GM18526 (cell line): ENCODE measurements around the gene LGALS7.
A peak's percentile ranks its signal among the peaks of the same experiment; 100 is the strongest.

ENCODE experiments used
- POLR2A ChIP-seq: IDR thresholded peaks from 3 replicates; pipeline ENCODE4 v1.6.1; 2011; ENCODE audit not compliant: insufficient read length; ENCODE audit errors: extremely low read depth

The LGALS7 gene

DNA sequence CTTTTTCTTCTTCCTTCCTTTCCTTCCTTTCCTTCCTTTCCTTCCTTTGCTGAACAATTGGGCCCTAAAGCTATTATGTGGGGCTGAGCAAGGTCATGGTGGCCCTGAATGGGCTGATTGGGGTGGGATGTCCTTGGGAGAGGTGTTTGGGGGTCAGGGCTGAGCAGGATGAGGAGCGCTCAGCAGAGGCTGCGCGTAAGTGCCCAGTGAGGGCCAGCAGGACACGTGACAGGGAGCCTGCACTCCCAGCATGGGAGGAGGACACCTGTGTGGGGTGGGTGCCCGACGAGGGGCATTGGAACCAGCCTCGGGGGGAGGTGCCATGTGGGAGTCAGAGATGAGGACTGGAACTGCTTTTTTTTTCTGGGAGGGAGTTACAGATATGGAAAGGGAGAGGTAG is 5.4 kb upstream of the LGALS7 start:
- TF ChIP-seq POLR2A: no peak

DNA sequence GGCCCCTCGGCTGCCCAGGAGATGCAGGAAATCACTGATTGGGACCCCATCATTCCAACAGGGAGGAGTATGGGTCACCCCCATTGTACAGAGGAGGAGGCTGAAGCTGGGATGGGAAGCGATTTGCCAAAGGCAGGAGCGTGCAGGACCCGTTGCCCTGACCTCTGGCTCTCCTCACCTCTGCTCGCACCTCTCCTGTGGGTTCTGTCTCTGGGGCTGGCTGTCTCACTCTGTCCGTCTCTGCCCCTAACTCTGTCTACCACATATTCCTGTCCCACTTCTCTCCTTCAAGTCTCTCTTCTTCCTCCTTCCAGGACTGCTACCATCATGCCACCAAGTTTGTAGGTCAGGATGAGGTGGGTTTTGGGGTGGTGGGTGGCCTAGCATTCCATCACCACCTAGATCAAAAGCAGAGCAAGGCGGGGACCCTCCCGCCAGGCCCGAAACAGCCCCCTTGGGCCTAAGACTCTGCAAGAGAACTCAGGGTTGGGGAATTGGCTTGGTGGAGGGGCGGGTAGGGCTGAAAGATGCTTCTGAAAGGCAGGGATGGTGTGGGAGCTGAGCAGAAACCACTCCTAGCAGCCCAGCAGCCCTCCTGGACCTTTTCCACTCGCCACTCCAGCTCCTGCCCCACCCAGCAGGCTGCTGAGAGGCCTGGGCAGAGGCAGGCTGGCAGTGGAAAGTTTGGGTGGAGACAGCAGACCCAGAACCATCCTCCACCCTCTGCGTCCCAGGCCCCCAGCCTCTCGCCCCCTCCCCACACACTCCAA is 1.0 kb upstream of the LGALS7 start:
- no peak for TF ChIP-seq POLR2A

DNA sequence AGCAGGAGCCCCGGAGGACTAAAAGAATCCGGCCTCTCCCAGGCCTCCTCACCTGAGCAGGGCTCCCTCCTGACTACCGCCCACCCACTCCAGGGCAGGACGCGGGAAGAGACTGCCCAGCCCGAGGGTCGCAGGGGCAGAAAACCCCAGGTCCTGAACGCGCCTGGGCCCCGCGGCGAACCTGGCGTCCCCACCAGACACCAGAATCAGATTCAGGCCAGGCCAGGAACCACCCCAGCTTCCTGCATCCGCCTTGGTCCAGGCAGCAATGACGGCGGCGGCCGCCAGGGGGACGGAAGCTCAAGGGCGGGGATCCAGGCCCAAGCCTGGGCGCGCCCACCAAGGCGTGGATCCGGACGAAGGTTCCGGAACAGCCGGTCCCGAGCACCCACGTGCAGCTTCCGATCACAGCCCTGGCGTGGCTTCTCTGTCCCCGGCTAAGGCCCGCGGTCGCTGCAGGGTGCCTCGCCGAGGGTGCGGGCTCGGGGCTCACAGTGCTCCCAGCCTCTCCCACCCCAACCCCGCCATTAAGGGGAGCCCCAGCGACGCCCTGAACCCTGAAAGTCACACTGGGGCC is 3.6 kb downstream of the LGALS7 start:
- TF ChIP-seq POLR2A: peak; percentile 52

GRCh38 chr19:38766276-38767047 is 6.9 kb downstream of the LGALS7 start:
- no peak for TF ChIP-seq POLR2A

GRCh38 chr19:38765214-38765613 is 8.1 kb downstream of the LGALS7 start:
- no peak for TF ChIP-seq POLR2A

- no peak for TF ChIP-seq POLR2A
These were observed 9.5 kb downstream of the LGALS7 start for GRCh38 chr19:38763795-38764220.

DNA sequence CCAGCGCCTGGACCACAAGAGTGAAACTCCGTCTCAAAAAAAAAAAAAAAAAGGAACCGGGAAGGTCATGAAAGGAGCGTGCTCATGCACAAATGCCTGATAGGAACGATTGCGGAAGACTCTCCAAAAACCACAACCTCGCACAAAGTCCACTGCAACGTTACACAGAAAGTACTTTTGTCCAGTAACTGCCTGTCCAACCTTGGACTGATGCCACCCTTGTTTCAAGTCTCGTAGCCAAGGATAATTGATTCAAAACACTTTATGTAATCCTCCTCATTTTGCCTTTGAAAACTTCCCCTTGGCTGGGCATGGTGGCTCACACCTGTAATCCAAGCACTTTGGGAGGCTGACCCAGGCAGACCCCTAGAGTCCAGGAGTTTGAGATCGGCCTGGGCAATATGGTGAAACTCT is 13.7 kb downstream of the LGALS7 start:
- TF ChIP-seq POLR2A: no peak

GRCh38 chr19:38745316-38745715 is 28.0 kb downstream of the LGALS7 start:
- no peak for TF ChIP-seq POLR2A

DNA sequence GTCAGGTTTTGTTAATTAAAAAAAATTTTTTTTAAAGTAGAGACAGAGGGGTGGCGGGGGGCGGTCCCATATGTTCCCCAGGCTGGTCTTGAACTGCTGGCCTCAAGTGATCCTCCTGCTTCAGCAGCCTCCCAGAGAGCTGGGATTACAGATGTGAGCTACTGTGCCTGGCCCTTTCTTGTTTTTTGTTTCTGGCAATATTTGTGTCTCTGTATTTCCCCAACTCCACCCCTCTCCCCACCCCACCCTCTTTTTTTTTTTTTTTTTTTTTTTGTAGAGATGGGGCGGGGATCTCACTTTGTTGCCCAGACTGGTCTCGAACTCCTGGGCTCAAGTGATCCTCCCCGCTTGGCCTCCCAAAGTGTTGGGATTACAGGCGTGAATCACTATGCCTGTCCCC is 28.4 kb downstream of the LGALS7 start:
- no peak for TF ChIP-seq POLR2A

DNA sequence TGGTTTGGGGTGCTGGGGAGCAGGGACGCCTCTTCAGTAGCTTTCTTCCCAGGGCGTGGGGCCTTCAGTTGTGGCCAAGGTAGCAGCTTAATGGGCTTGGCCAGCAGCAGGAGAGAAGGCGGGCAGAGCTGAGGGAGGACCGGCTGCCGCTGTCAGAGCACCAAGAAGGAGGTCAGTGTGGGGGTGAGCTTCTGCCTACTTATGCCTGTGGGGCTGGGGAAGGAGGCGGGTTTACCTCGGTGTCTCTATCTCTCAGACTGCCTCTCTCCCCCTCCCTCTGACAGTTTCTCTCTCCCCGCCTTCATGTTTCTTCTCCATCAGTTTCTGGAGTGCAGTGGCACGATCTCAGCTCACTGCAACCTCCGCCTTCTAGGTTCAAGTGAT is 29.0 kb downstream of the LGALS7 start, which contains the start of gene CAPN12:
CAPN12 (minus strand) TSS at position 177 of the 384 bp plus-strand sequence. CDS start 309 bp downstream, outside the sequence.
- no peak for TF ChIP-seq POLR2A

DNA sequence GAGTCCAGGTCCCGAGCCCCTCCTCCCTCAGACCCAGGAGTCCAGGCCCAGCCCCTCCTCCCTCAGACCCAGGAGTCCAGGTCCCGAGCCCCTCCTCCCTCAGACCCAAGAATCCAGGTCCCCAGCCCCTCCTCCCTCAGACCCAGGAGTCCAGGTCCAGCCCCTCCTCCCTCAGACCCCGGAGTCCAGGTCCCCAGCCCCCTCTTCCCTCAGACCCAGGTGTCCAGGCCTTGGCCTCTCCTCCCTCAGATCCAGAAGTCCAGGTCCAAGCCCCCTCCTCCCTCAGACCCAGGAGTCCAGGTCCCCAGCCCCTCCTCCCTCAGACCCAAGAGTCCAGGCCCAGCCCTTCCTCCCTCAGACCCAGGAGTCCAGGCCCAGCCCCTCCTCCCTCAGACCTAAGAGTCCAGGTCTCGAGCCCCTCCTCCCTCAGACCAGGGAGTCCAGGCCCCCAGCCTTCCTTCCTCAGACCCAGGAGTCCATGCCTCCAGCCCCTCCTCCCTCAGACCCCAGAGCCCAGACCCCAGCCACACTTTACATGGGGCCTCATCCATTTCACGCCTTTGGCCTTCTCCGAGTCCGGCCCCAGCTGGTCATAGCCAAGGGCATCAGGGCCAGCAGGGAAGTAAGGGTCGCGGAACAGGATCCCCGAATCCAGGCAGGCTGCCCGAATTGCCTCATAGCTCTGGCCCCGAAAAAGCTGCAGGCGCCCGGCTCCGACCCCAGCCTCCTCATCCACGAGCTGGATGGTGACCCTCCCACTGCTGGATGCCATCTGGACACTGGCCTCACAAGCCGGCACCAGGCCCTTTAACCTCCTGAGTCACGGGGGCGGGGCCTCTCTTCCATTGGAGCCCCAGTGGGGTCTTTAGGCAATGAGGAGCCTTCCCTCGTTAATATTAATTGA is 29.7 kb downstream of the LGALS7 start:
- no peak for TF ChIP-seq POLR2A

- no peak for TF ChIP-seq POLR2A
These were observed 30.4 kb downstream of the LGALS7 start for GRCh38 chr19:38742906-38743305.

GRCh38 chr19:38742296-38742695 is 31.0 kb downstream of the LGALS7 start:
- TF ChIP-seq POLR2A: no peak

- TF ChIP-seq POLR2A: no peak
These were observed 31.6 kb downstream of the LGALS7 start for GRCh38 chr19:38741670-38742069.

- no peak for TF ChIP-seq POLR2A
These were observed 32.4 kb downstream of the LGALS7 start for GRCh38 chr19:38740932-38741331.
